Natural killer cell (primary cell): ENCODE measurements around the gene OXSR1. TPM values are rescaled to one million over a fixed set of nuclear protein-coding genes. Genes with fewer than 3 reads are reported as not detected.

Experiments used
- ATAC-seq, 3 donors: fragments of 150-1000 bp in 2 of 3; fragments of 200-7000 bp in 1 of 3; cut with Tn5 transposase; 1 replicate in 1 of 3; 2 replicates in 2 of 3; pipeline ENCODE4 v1.10.0; 2021; ENCODE audit warnings: mild to moderate bottlenecking in 2 of 3, moderate library complexity in 2 of 3
- DNase-seq, 2 donors: peaks; one replicate each; pipeline versions ENCODE4 v3.0.0 to v3.0.0-alpha.2; 2013 to 2021; ENCODE audit warnings: mixed read lengths in 1 of 2
- H3K27ac ChIP-seq: one replicate; pipeline ENCODE4 v1.5.1; 2013; ENCODE audit warnings: mild to moderate bottlenecking, low read length
- H3K27me3 ChIP-seq: one replicate; pipeline ENCODE4 v1.6.1; 2013; ENCODE audit warnings: low read length; ENCODE audit not compliant: control insufficient read depth, insufficient read depth
- H3K36me3 ChIP-seq: one replicate; pipeline ENCODE4 v1.6.1; 2013; ENCODE audit warnings: low read length; ENCODE audit not compliant: control insufficient read depth, insufficient read depth
- H3K4me1 ChIP-seq: one replicate; pipeline ENCODE4 v1.6.1; 2013; ENCODE audit warnings: low read length; ENCODE audit not compliant: control insufficient read depth, insufficient read depth
- H3K4me3 ChIP-seq: one replicate; pipeline ENCODE4 v1.5.1; 2013; ENCODE audit warnings: low read length
- H3K9me3 ChIP-seq: one replicate; pipeline ENCODE4 v1.6.1; 2013; ENCODE audit warnings: low read length; ENCODE audit not compliant: control insufficient read depth, insufficient read depth
- H3K27ac Mint-ChIP-seq, 2 donors: one replicate each; pipeline ENCODE4 v1.8.0; 2022; ENCODE audit warnings: mild to moderate bottlenecking in 2 of 2, mixed read lengths in 2 of 2, moderate library complexity in 1 of 2
- H3K27me3 Mint-ChIP-seq, 2 donors: one replicate each; pipeline ENCODE4 v1.8.0; 2022; ENCODE audit warnings: low read depth in 2 of 2, mixed read lengths in 2 of 2
- H3K36me3 Mint-ChIP-seq: one replicate; pipeline ENCODE4 v1.8.0; 2022; ENCODE audit warnings: mixed read lengths
- H3K4me1 Mint-ChIP-seq, 2 donors: one replicate each; pipeline ENCODE4 v1.8.0; 2022; ENCODE audit warnings: mixed read lengths in 2 of 2
- H3K4me3 Mint-ChIP-seq: one replicate; pipeline ENCODE4 v1.8.0; 2022; ENCODE audit warnings: mild to moderate bottlenecking, moderate library complexity, mixed read lengths
- H3K9me3 Mint-ChIP-seq, 2 donors: one replicate each; pipeline ENCODE4 v1.8.0; 2022; ENCODE audit warnings: mixed read lengths in 2 of 2
- CTCF ChIP-seq: fragments of 200-600 bp; IDR thresholded peaks from one replicate; pipeline ENCODE4 v1.8.0; 2022; ENCODE audit warnings: antibody characterized with exemption
- WGBS: methylation state at CpG from one replicate; pipeline ENCODE4 v1.1.7; 2013; ENCODE audit warnings: missing lambda C conversion rate; ENCODE audit not compliant: insufficient coverage; 5-methylcytosine and 5-hydroxymethylcytosine counted together
- intact Hi-C: fragments of 100-400 bp; cut with micrococcal nuclease; formaldehyde crosslinking; loops from one replicate; pipeline ENCODE4 v1.14.2; 2022
- total RNA-seq, 4 donors: library from RNA; stranded (reverse); fragments of 120-200 nt in 1 of 4; gene quantifications; one replicate each; pipeline versions ENCODE4 v1.2.3 to v1.2.4, GENCODE V29; 2013 to 2022

Gene OXSR1
- total RNA-seq, 3 donors from 2014 or later (not counting 1 experiment from before 2014, with no cell fraction given), result 37.2 to 46.1 (median 44.0) TPM

- no peak overlapping the region for H3K27ac Mint-ChIP-seq
- TF ChIP-seq CTCF, result no peak
- ATAC-seq, result no peak
- H3K9me3 Mint-ChIP-seq, result no peaks in the 10 kb centered on the region
- intact Hi-C loops, result no loop called here
- 58% methylated on average over 2 of the region's 2 CpGs for WGBS
- DNase-seq, result no peak
- no peak overlapping the region for H3K4me3 ChIP-seq
- peaks cover 11 to 21% of the 10 kb centered on the region in 2 donors for H3K4me1 Mint-ChIP-seq
- peaks cover 14% of the 10 kb centered on the region for H3K4me1 ChIP-seq
- H3K36me3 Mint-ChIP-seq, result no peaks in the 10 kb centered on the region
- H3K27me3 ChIP-seq, result no peaks in the 10 kb centered on the region
- H3K4me3 Mint-ChIP-seq, result no peak overlapping the region
- H3K9me3 ChIP-seq, result no peaks in the 10 kb centered on the region
- H3K27ac ChIP-seq, result no peak overlapping the region
- no peaks in the 10 kb centered on the region for H3K36me3 ChIP-seq
- no peaks in the 10 kb centered on the region for H3K27me3 Mint-ChIP-seq
Measured at GRCh38 chr3:38154625-38155255, 10.6 kb upstream of the OXSR1 start.

GRCh38 chr3:38155825-38156224 lies 9.5 kb upstream of the OXSR1 start:
- peaks cover 11 to 19% of the 10 kb centered on the region in 2 donors for H3K4me1 Mint-ChIP-seq
- WGBS, result 93% methylated on average over 1 of the region's 2 CpGs
- intact Hi-C loops, result no loop called here

GRCh38 chr3:38157117-38157516 lies 8.2 kb upstream of the OXSR1 start:
- H3K4me1 Mint-ChIP-seq, result peaks cover under 1 to 6% of the 10 kb centered on the region in 2 donors
- no peak overlapping the region for H3K27ac Mint-ChIP-seq
- ATAC-seq (no peak), DNase-seq (no peak)
- H3K9me3 Mint-ChIP-seq, result no peaks in the 10 kb centered on the region
- intact Hi-C loops, result no loop called here
- H3K4me3 ChIP-seq, result no peak overlapping the region
- no peak for TF ChIP-seq CTCF
- H3K9me3 ChIP-seq, result no peaks in the 10 kb centered on the region
- no peak overlapping the region for H3K27ac ChIP-seq
- H3K4me1 ChIP-seq, result peaks cover 3% of the 10 kb centered on the region
- H3K27me3 ChIP-seq, result no peaks in the 10 kb centered on the region
- H3K4me3 Mint-ChIP-seq, result no peak overlapping the region
- no peaks in the 10 kb centered on the region for H3K36me3 ChIP-seq
- no peaks in the 10 kb centered on the region for H3K36me3 Mint-ChIP-seq
- WGBS, result 95% methylated on average over 2 of the region's 2 CpGs
- H3K27me3 Mint-ChIP-seq, result no peaks in the 10 kb centered on the region

More at GRCh38 chr3:38155825-38156224, 9.5 kb upstream of the OXSR1 start:
- Mint-ChIP-seq H3K27ac (no peak overlapping the region), H3K36me3 (no peaks in the 10 kb centered on the region), H3K9me3 (no peaks in the 10 kb centered on the region), H3K27me3 (no peaks in the 10 kb centered on the region), H3K4me3 (no peak overlapping the region)
- ATAC-seq, result no peak
- no peaks in the 10 kb centered on the region for H3K27me3 ChIP-seq
- no peak for DNase-seq
- H3K27ac ChIP-seq, result no peak overlapping the region
- H3K4me1 ChIP-seq, result peaks cover 14% of the 10 kb centered on the region
- H3K36me3 ChIP-seq, result no peaks in the 10 kb centered on the region
- no peaks in the 10 kb centered on the region for H3K9me3 ChIP-seq
- H3K4me3 ChIP-seq, result no peak overlapping the region
- TF ChIP-seq CTCF, result no peak

- Mint-ChIP-seq H3K27me3 (no peaks in the 10 kb centered on the region), H3K4me3 (no peak overlapping the region), H3K9me3 (no peaks in the 10 kb centered on the region), H3K4me1 (peaks cover 0 to 4% of the 10 kb centered on the region in 2 donors), H3K27ac (no peak overlapping the region), H3K36me3 (no peaks in the 10 kb centered on the region)
- no peak overlapping the region for H3K27ac ChIP-seq
- no peaks in the 10 kb centered on the region for H3K27me3 ChIP-seq
- intact Hi-C loops, result no loop called here
- H3K4me3 ChIP-seq, result no peak overlapping the region
- TF ChIP-seq CTCF, result no peak
- no peaks in the 10 kb centered on the region for H3K9me3 ChIP-seq
- 97% methylated on average over 3 of the region's 3 CpGs for WGBS
- no peaks in the 10 kb centered on the region for H3K4me1 ChIP-seq
- DNase-seq, result no peak
- no peaks in the 10 kb centered on the region for H3K36me3 ChIP-seq
- ATAC-seq, result no peak
Measured at GRCh38 chr3:38157595-38157994, 7.7 kb upstream of the OXSR1 start.
